LNCaP clone FGC (cell line): ENCODE results near the gene SPIB.

Experiments
- DNase-seq: peaks from one replicate; pipeline ENCODE4 v3.0.0-alpha.2; 2011; ENCODE audit warnings: low read depth
- H3K4me3 ChIP-seq: 2 replicates; pipeline ENCODE4 v1.5.1; 2011; ENCODE audit warnings: mild to moderate bottlenecking, low read depth, low read length, control low read depth
- CTCF ChIP-seq: IDR thresholded peaks from 2 replicates; pipeline ENCODE4 v1.5.1; 2012; ENCODE audit warnings: mild to moderate bottlenecking; ENCODE audit not compliant: control insufficient read depth, insufficient read depth; ENCODE audit errors: extremely low read depth

SPIB gene

GRCh38 chr19:50420127-50420526 lies 1.4 kb downstream of the SPIB start:
- DNase-seq, result no peak
- no peak overlapping the region for H3K4me3 ChIP-seq
- no peak for TF ChIP-seq CTCF

GRCh38 chr19:50420808-50421207 lies 2.1 kb downstream of the SPIB start:
- TF ChIP-seq CTCF, result no peak
- no peak for DNase-seq
- H3K4me3 ChIP-seq, result no peak overlapping the region

- DNase-seq, result no peak
- no peak for TF ChIP-seq CTCF
- no peak overlapping the region for H3K4me3 ChIP-seq
Observed at GRCh38 chr19:50422397-50423278, 3.9 kb downstream of the SPIB start.

GRCh38 chr19:50423279-50424113 lies 4.8 kb downstream of the SPIB start:
- no peak for DNase-seq
- TF ChIP-seq CTCF, result no peak
- H3K4me3 ChIP-seq, result no peak overlapping the region

GRCh38 chr19:50425581-50425980 lies 6.8 kb downstream of the SPIB start:
- no peak for TF ChIP-seq CTCF
- no peak for DNase-seq
- no peak overlapping the region for H3K4me3 ChIP-seq

- no peak overlapping the region for H3K4me3 ChIP-seq
- no peak for DNase-seq
- no peak for TF ChIP-seq CTCF
Observed at GRCh38 chr19:50427318-50427925, 8.7 kb downstream of the SPIB start.
